ENCODE results near the gene ISCU. TPM values are rescaled to one million over a fixed set of nuclear protein-coding genes. Genes with fewer than 3 reads are reported as not detected.

Gene ISCU
- total RNA-seq, 4 donors from 2014 or later = 229 to 512 (median 248) TPM

- Histone ChIP-seq H3K9me3 (no peaks in the 10 kb centered on the region), H3K36me3 (peaks cover 3 to 10% of the 10 kb centered on the region in 2 donors), H3K27ac (peak within 1 kb of the TSS; percentile 83 to 94 (median 91)), H3K4me1 (peaks cover 24% of the 10 kb centered on the region in 2 donors), H3K27me3 (no peaks in the 10 kb centered on the region), H3K4me3 (replicated peaks in 1 of 3) (peak within 1 kb of the TSS; percentile 34 to 87 (median 56))
- 1% methylated on average over 55 to 57 of the region's 57 CpGs for WGBS, 2 donors
- peak; percentile 69 to 78 for DNase-seq
- intact Hi-C loops (cut with DNase I) = loop anchor here (10.0 kb wide), 1 partner anchor 244 kb away; no protein-coding TSS in a partner anchor
- TF ChIP-seq POLR2A (IDR thresholded peaks at IDR 0.05) (peak in 1 of 2 donors; percentile 59), CTCF (IDR thresholded peaks at IDR 0.05) (no peak)
These were observed 1.4 kb upstream of the ISCU start, which contains the start of gene SART3 for GRCh38 chr12:108560752-108561719. Gene SART3 (minus strand): TSS chr12:108561173. CDS start chr12:108561154, 19 bp downstream.

GRCh38 chr12:108561852-108562347 lies 496 bp upstream of the ISCU start:
- TF ChIP-seq POLR2A (IDR thresholded peaks at IDR 0.05) (no peak), CTCF (IDR thresholded peaks at IDR 0.05) (no peak)
- no peak for DNase-seq
- intact Hi-C loops (cut with DNase I) = loop anchor here (10.0 kb wide), 1 partner anchor 243 kb away; no protein-coding TSS in a partner anchor
- Histone ChIP-seq H3K27ac (peak overlapping the region in 2 of 3 donors; percentile 91 to 94), H3K9me3 (no peaks in the 10 kb centered on the region), H3K4me1 (peaks cover 27 to 32% of the 10 kb centered on the region in 2 donors), H3K4me3 (replicated peaks in 1 of 3) (peak overlapping the region in 2 of 3 donors; percentile 3 to 87), H3K36me3 (peaks cover 11 to 12% of the 10 kb centered on the region in 2 donors), H3K27me3 (no peaks in the 10 kb centered on the region)
- 1% methylated on average over 9 to 20 of the region's 20 CpGs for WGBS, 2 donors

- no peaks in the 10 kb centered on the region for H3K27me3 ChIP-seq
- H3K27ac ChIP-seq = peak overlapping the region; percentile 62 to 93 (median 91)
- H3K4me3 ChIP-seq (replicated peaks in 1 of 3) = peak overlapping the region; percentile 76 to 93 (median 87)
- H3K9me3 ChIP-seq = no peaks in the 10 kb centered on the region
- TF ChIP-seq POLR2A (IDR thresholded peaks at IDR 0.05) (peak in 1 of 2 donors; percentile 53), CTCF (IDR thresholded peaks at IDR 0.05) (peak; percentile 57 to 94 (median 82))
- H3K36me3 ChIP-seq = peaks cover 22 to 25% of the 10 kb centered on the region in 2 donors
- 1 to 4% methylated on average over 14 of the region's 14 CpGs for whole genome bisulfite sequencing, 2 donors
- peak; percentile 89 to 92 for DNase-seq
- intact Hi-C loops (cut with DNase I) = loop anchor here (10.0 kb wide), 1 partner anchor 242 kb away; no protein-coding TSS in a partner anchor
- H3K4me1 ChIP-seq = peaks cover 27 to 44% of the 10 kb centered on the region in 2 donors
These were observed 874 bp downstream of the ISCU start for GRCh38 chr12:108563136-108563803.

- no peak for DNase-seq
- WGBS, 2 donors = 20 to 22% methylated on average over 1 of the region's 1 CpG
- Histone ChIP-seq H3K4me3 (replicated peaks in 1 of 3) (no peak overlapping the region), H3K27ac (peak overlapping the region in 2 of 3 donors; percentile 91 to 93), H3K9me3 (no peaks in the 10 kb centered on the region), H3K4me1 (peaks cover 27 to 47% of the 10 kb centered on the region in 2 donors), H3K27me3 (no peaks in the 10 kb centered on the region), H3K36me3 (peaks cover 27 to 30% of the 10 kb centered on the region in 2 donors)
- intact Hi-C loops (cut with DNase I) = loop anchor here (10.0 kb wide), 1 partner anchor 241 kb away; no protein-coding TSS in a partner anchor
- TF ChIP-seq CTCF (IDR thresholded peaks at IDR 0.05) = no peak
- TF ChIP-seq POLR2A (IDR thresholded peaks at IDR 0.05) = no peak
These were observed 1.4 kb downstream of the ISCU start for GRCh38 chr12:108563804-108564151.

Measured in thyroid gland (tissue), 4 donors.